Activated CD8-positive, alpha-beta memory T cell treated with anti-CD3 and anti-CD28 coated beads for 4 hours (primary cell): ENCODE results near the gene CSN1S1.

ENCODE experiments used
- DNase-seq, 2 donors: peaks; one replicate each; pipeline ENCODE4 v3.0.0-alpha.2; 2020; ENCODE audit warnings: low read depth in 2 of 2

The CSN1S1 gene

DNA sequence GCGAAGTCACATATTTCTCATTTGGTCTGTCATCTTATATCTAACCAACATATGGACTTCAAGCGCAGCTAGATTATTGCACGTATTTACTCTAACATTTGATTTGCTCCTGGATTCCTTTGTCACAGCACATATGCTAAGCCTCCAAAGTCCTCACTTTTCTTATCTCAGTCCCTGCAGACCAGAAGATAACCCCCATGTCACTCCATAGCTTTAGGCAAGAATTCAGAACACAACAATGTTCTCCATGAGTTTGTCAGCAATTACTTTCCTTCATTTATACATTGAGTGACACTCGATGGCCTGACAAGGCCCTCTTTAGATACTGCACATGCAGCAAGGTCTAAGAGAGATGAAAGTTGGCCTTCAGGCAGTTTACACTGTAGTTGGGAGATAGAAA is 60.1 kb downstream of the CSN1S1 start:
- no peak for DNase-seq

DNA sequence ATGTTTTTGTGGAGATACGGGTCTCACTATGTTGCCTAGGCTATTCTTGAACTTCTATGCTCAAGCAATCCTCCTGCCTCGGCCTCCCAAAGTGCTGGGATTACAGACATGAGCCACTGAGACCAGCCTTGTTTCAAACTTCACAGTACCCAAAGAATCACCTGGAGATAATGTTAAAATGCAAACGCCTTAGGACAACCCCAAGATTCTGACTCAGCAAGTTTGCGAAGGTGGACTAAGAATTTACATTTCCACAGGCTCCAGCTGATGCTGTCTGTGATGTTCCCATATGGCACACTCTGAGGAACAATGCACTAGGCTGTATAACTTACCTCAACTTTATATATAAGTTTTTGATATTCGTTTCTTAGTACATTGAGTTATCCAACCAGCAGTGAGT is 63.9 kb downstream of the CSN1S1 start:
- DNase-seq = no peak

GRCh38 chr4:69995526-69996016 is 64.7 kb downstream of the CSN1S1 start, which contains the start of gene STATH:
Gene STATH (plus strand): TSS chr4:69995966. CDS start chr4:69998438, 2,472 bp downstream.
- no peak for DNase-seq
